Measurements from ENCODE around the gene MCTP2.

Gene MCTP2

GRCh38 chr15:94354655-94355054, 123.3 kb downstream of the MCTP2 start:
- DNase-seq, result no peak

- no peak for DNase-seq
These were observed 128.4 kb downstream of the MCTP2 start for GRCh38 chr15:94359716-94360115.

GRCh38 chr15:94360251-94360685, 128.9 kb downstream of the MCTP2 start:
- DNase-seq, result no peak

- DNase-seq, result no peak
These were observed 131.2 kb downstream of the MCTP2 start for GRCh38 chr15:94362385-94363092.

GRCh38 chr15:94363382-94363781, 132.0 kb downstream of the MCTP2 start:
- DNase-seq, result no peak

GRCh38 chr15:94366781-94367180, 135.4 kb downstream of the MCTP2 start:
- DNase-seq, result no peak

GRCh38 chr15:94367726-94368535, 136.6 kb downstream of the MCTP2 start:
- DNase-seq, result no peak

- DNase-seq, result no peak
These were observed 139.0 kb downstream of the MCTP2 start for GRCh38 chr15:94370206-94370935.

- no peak for DNase-seq
These were observed 139.6 kb downstream of the MCTP2 start for GRCh38 chr15:94370936-94371285.

GRCh38 chr15:94372821-94373220, 141.5 kb downstream of the MCTP2 start:
- DNase-seq, result no peak

GRCh38 chr15:94375997-94376396, 144.6 kb downstream of the MCTP2 start:
- DNase-seq, result no peak

GRCh38 chr15:94379986-94380385, 148.6 kb downstream of the MCTP2 start:
- no peak for DNase-seq

GRCh38 chr15:94380798-94381197, 149.4 kb downstream of the MCTP2 start:
- no peak for DNase-seq

GRCh38 chr15:94381384-94381783, 150.0 kb downstream of the MCTP2 start:
- no peak for DNase-seq

- no peak for DNase-seq
These were observed 151.7 kb downstream of the MCTP2 start for GRCh38 chr15:94383041-94383440.

- DNase-seq, result no peak
These were observed 152.3 kb downstream of the MCTP2 start for GRCh38 chr15:94383706-94384105.

- DNase-seq, result no peak
These were observed 154.1 kb downstream of the MCTP2 start for GRCh38 chr15:94385441-94385840.

- DNase-seq, result no peak
These were observed 155.0 kb downstream of the MCTP2 start for GRCh38 chr15:94386351-94386750.

GRCh38 chr15:94387442-94387841, 156.1 kb downstream of the MCTP2 start:
- DNase-seq, result no peak

GRCh38 chr15:94387849-94388441, 156.6 kb downstream of the MCTP2 start:
- no peak for DNase-seq

GRCh38 chr15:94395640-94396039, 164.3 kb downstream of the MCTP2 start:
- no peak for DNase-seq

- DNase-seq, result no peak
These were observed 166.0 kb downstream of the MCTP2 start for GRCh38 chr15:94397337-94397736.

- no peak for DNase-seq
These were observed 166.6 kb downstream of the MCTP2 start for GRCh38 chr15:94398001-94398400.

Data from activated T-cell treated with anti-CD3 and anti-CD28 coated beads for 4 hours (primary cell).